Central memory CD8-positive, alpha-beta T cell (primary cell): Measurements from ENCODE around the gene DEUP1.
"Not testable (repeated sequence)": the region's sequence is repeated elsewhere in the genome, so short reads cannot be mapped to it uniquely, and the experiment has no call there.

Experiments used
- ATAC-seq: fragments of 150-1000 bp; cut with Tn5 transposase; replicated peaks from 2 replicates; pipeline ENCODE4 v1.10.0; 2022; ENCODE audit warnings: mild to moderate bottlenecking, moderate FRiP score, moderate number of reproducible peaks; ENCODE audit not compliant: poor library complexity, severe bottlenecking; ENCODE audit errors: extremely low read depth
- DNase-seq, 2 donors: peaks; one replicate each; pipeline ENCODE4 v3.0.0; 2021; ENCODE audit warnings: low spot score in 2 of 2
- H3K27ac Mint-ChIP-seq: one replicate; pipeline ENCODE4 v1.8.0; 2022; ENCODE audit warnings: low read depth, mild to moderate bottlenecking, moderate library complexity, mixed read lengths
- H3K27me3 Mint-ChIP-seq: one replicate; pipeline ENCODE4 v1.8.0; 2022; ENCODE audit warnings: mixed read lengths
- H3K36me3 Mint-ChIP-seq: one replicate; pipeline ENCODE4 v1.8.0; 2022; ENCODE audit warnings: mild to moderate bottlenecking, moderate library complexity, mixed read lengths; ENCODE audit not compliant: insufficient read depth
- H3K4me1 Mint-ChIP-seq: one replicate; pipeline ENCODE4 v1.8.0; 2022; ENCODE audit warnings: mixed read lengths
- H3K4me3 Mint-ChIP-seq: one replicate; pipeline ENCODE4 v1.8.0; 2022; ENCODE audit warnings: mild to moderate bottlenecking, moderate library complexity, mixed read lengths
- H3K9me3 Mint-ChIP-seq: one replicate; pipeline ENCODE4 v1.8.0; 2022; ENCODE audit warnings: mixed read lengths

The DEUP1 gene

GRCh38 chr11:93330446-93330984 is at the start of gene DEUP1:
Gene DEUP1 (plus strand): TSS chr11:93330742. CDS start chr11:93332260, 1,518 bp downstream.
- H3K9me3 Mint-ChIP-seq = no peaks in the 10 kb centered on the region
- no peak within 1 kb of the TSS for H3K27ac Mint-ChIP-seq
- no peaks in the 10 kb centered on the region for H3K36me3 Mint-ChIP-seq
- no peaks in the 10 kb centered on the region for H3K4me1 Mint-ChIP-seq
- H3K27me3 Mint-ChIP-seq = peaks cover 45% of the 10 kb centered on the region
- no peak for DNase-seq
- H3K4me3 Mint-ChIP-seq = peak within 1 kb of the TSS; percentile 23
- ATAC-seq = no peak

GRCh38 chr11:93285430-93285829 is 45.1 kb upstream of the DEUP1 start:
- DNase-seq (no peak), ATAC-seq (no peak)
- Mint-ChIP-seq H3K27me3 (no peaks in the 10 kb centered on the region), H3K4me1 (no peaks in the 10 kb centered on the region), H3K27ac (no peak overlapping the region), H3K4me3 (no peak overlapping the region), H3K9me3 (no peaks in the 10 kb centered on the region), H3K36me3 (no peaks in the 10 kb centered on the region)

- no peaks in the 10 kb centered on the region for H3K4me1 Mint-ChIP-seq
- no peak for DNase-seq
- ATAC-seq = no peak
- H3K4me3 Mint-ChIP-seq = no peak overlapping the region
- no peak overlapping the region for H3K27ac Mint-ChIP-seq
- H3K27me3 Mint-ChIP-seq = no peaks in the 10 kb centered on the region
- no peaks in the 10 kb centered on the region for H3K9me3 Mint-ChIP-seq
- no peaks in the 10 kb centered on the region for H3K36me3 Mint-ChIP-seq
These were observed 43.1 kb upstream of the DEUP1 start for GRCh38 chr11:93287434-93287833.

GRCh38 chr11:93288079-93288478 is 42.5 kb upstream of the DEUP1 start:
- H3K9me3 Mint-ChIP-seq = no peaks in the 10 kb centered on the region
- no peak for DNase-seq
- no peak overlapping the region for H3K27ac Mint-ChIP-seq
- no peaks in the 10 kb centered on the region for H3K4me1 Mint-ChIP-seq
- ATAC-seq = no peak
- H3K27me3 Mint-ChIP-seq = no peaks in the 10 kb centered on the region
- no peak overlapping the region for H3K4me3 Mint-ChIP-seq
- no peaks in the 10 kb centered on the region for H3K36me3 Mint-ChIP-seq

GRCh38 chr11:93288767-93289166 is 41.8 kb upstream of the DEUP1 start:
- Mint-ChIP-seq H3K36me3 (no peaks in the 10 kb centered on the region), H3K27me3 (no peaks in the 10 kb centered on the region), H3K27ac (no peak overlapping the region), H3K4me1 (no peaks in the 10 kb centered on the region), H3K9me3 (no peaks in the 10 kb centered on the region), H3K4me3 (no peak overlapping the region)
- DNase-seq = no peak
- no peak for ATAC-seq

GRCh38 chr11:93289782-93290463 is 40.6 kb upstream of the DEUP1 start:
- Mint-ChIP-seq H3K4me1 (no peaks in the 10 kb centered on the region), H3K9me3 (no peaks in the 10 kb centered on the region), H3K36me3 (no peaks in the 10 kb centered on the region), H3K27ac (no peak overlapping the region), H3K27me3 (no peaks in the 10 kb centered on the region), H3K4me3 (no peak overlapping the region)
- no peak for DNase-seq
- no peak for ATAC-seq

GRCh38 chr11:93291110-93291509 is 39.4 kb upstream of the DEUP1 start:
- H3K4me3 Mint-ChIP-seq = no peak overlapping the region
- H3K36me3 Mint-ChIP-seq = no peaks in the 10 kb centered on the region
- H3K27me3 Mint-ChIP-seq = no peaks in the 10 kb centered on the region
- H3K9me3 Mint-ChIP-seq = no peaks in the 10 kb centered on the region
- ATAC-seq = no peak
- H3K27ac Mint-ChIP-seq = no peak overlapping the region
- DNase-seq = no peak
- H3K4me1 Mint-ChIP-seq = no peaks in the 10 kb centered on the region

- Mint-ChIP-seq H3K4me1 (no peaks in the 10 kb centered on the region), H3K27ac (no peak overlapping the region), H3K36me3 (no peaks in the 10 kb centered on the region), H3K4me3 (no peak overlapping the region), H3K9me3 (peaks cover under 1% of the 10 kb centered on the region), H3K27me3 (peaks cover 3% of the 10 kb centered on the region)
- ATAC-seq (no peak), DNase-seq (no peak)
These were observed 38.6 kb upstream of the DEUP1 start for GRCh38 chr11:93291898-93292297.

GRCh38 chr11:93295921-93296575 is 34.5 kb upstream of the DEUP1 start:
- H3K4me1 Mint-ChIP-seq = no peaks in the 10 kb centered on the region
- no peak for DNase-seq
- no peak for ATAC-seq
- H3K36me3 Mint-ChIP-seq = no peaks in the 10 kb centered on the region
- no peak overlapping the region for H3K27ac Mint-ChIP-seq
- H3K4me3 Mint-ChIP-seq = no peak overlapping the region
- peaks cover 21% of the 10 kb centered on the region for H3K27me3 Mint-ChIP-seq
- H3K9me3 Mint-ChIP-seq = peaks cover 5% of the 10 kb centered on the region

GRCh38 chr11:93303689-93304088 is 26.9 kb upstream of the DEUP1 start:
- Mint-ChIP-seq H3K36me3 (no peaks in the 10 kb centered on the region), H3K4me1 (no peaks in the 10 kb centered on the region), H3K27ac (no peak overlapping the region), H3K9me3 (peaks cover 11% of the 10 kb centered on the region), H3K4me3 (no peak overlapping the region), H3K27me3 (peaks cover 22% of the 10 kb centered on the region)
- no peak for ATAC-seq
- DNase-seq = no peak

GRCh38 chr11:93314399-93314798 is 16.1 kb upstream of the DEUP1 start:
- not testable (repeated sequence) for H3K27me3 Mint-ChIP-seq, H3K36me3 Mint-ChIP-seq, DNase-seq, ATAC-seq, H3K4me1 Mint-ChIP-seq, H3K27ac Mint-ChIP-seq, H3K4me3 Mint-ChIP-seq
- H3K9me3 Mint-ChIP-seq = peaks cover 30% of the 10 kb centered on the region

- Mint-ChIP-seq H3K9me3 (peaks cover 17% of the 10 kb centered on the region), H3K4me1 (no peaks in the 10 kb centered on the region), H3K27ac (no peak overlapping the region), H3K4me3 (no peak overlapping the region), H3K27me3 (no peaks in the 10 kb centered on the region), H3K36me3 (no peaks in the 10 kb centered on the region)
- no peak for DNase-seq
- ATAC-seq = no peak
These were observed 11.2 kb upstream of the DEUP1 start for GRCh38 chr11:93319224-93319839.

GRCh38 chr11:93320230-93320629 is 10.3 kb upstream of the DEUP1 start:
- Mint-ChIP-seq H3K4me1 (no peaks in the 10 kb centered on the region), H3K27me3 (no peaks in the 10 kb centered on the region), H3K36me3 (no peaks in the 10 kb centered on the region), H3K4me3 (no peak overlapping the region), H3K27ac (no peak overlapping the region), H3K9me3 (peaks cover 8% of the 10 kb centered on the region)
- DNase-seq (no peak), ATAC-seq (no peak)
